Right lung (tissue), 5 donors: ENCODE data around the gene ST3GAL2. TPM values are rescaled to one million over a fixed set of nuclear protein-coding genes. Genes with fewer than 3 reads are reported as not detected.
"Not testable (repeated sequence)": the region's sequence is repeated elsewhere in the genome, so short reads cannot be mapped to it uniquely, and the experiment has no call there.

Source experiments
- DNase-seq, 2 donors: peaks; one replicate each; pipeline ENCODE4 v3.0.0-alpha.2; 2013
- polyA plus RNA-seq, 5 donors: library from polyadenylated mRNA; unstranded; fragments of 120-200 nt; gene quantifications; one replicate each; pipeline versions ENCODE4 v1.2.1 to v1.2.3, GENCODE V29; 2013; ENCODE audit warnings: inconsistent platforms in 1 of 5, low replicate concordance in 1 of 5; ENCODE audit not compliant: insufficient read length in 5 of 5, insufficient read depth in 1 of 5

Gene ST3GAL2
- polyA plus RNA-seq, 5 donors, result 26.3 to 48.1 (median 29.1) TPM

- no peak for DNase-seq
These were observed 89.1 kb downstream of the ST3GAL2 start for GRCh38 chr16:70349783-70350182.

- no peak for DNase-seq
These were observed 89.9 kb downstream of the ST3GAL2 start for GRCh38 chr16:70348991-70349390.

DNA sequence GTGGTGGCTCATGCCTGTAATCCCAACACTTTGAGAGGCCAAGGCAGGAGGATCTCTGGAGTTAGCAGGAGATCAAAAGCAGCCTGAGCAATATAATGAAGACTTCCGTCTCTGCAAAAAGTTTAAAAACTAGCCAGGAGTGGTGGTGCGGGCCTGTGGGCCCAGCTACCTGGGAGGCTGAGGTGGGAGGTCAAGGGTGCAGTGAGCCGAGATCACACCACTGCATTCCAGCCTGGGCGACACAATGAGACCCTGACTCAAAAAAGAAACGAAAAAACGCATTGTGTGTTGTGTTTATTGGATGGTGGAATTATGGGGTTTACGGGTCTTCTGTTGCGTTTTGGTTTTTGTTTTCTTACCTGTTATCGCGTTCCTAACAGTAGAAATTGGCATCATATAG, 93.1 kb downstream of the ST3GAL2 start:
- DNase-seq, result no peak

GRCh38 chr16:70342016-70342415, 96.9 kb downstream of the ST3GAL2 start:
- DNase-seq, result no peak

DNA sequence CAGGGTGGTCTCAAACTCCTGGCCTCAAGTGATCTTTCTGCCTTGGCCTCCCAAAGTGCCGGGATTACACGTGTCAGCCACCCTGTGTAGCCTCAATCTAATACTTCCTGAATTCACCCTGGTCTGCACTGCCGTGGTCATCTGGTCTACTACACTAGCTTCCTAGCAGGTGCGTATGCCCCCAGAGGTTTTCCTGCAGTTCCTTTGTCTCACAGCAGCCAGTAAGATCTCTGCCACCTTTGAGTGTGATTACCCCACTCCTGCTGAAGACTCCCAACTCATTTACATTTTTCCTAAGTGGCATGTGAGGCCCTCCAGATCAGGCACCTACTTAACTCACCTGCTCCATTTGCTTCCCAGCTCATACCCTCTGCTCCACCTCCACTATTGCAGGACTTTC, 97.3 kb downstream of the ST3GAL2 start:
- DNase-seq, result no peak

- no peak for DNase-seq
These were observed 101.1 kb downstream of the ST3GAL2 start for GRCh38 chr16:70337814-70338213.

DNA sequence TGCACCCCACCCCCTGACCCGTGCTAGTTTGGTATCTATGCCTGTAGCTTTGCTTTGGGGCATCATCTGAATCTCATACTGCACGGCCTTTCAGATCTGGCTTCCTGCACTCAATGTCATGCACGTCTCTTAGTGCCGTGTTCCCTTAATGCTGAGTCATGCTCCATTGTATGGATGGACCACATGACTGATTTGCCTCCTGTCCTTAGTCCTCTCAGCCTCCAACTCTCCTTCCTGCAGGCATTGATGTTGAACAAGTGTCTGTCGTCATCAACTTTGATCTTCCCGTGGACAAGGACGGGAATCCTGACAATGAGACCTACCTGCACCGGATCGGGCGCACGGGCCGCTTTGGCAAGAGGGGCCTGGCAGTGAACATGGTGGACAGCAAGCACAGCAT, 106.2 kb downstream of the ST3GAL2 start:
- DNase-seq, result not testable (repeated sequence)

DNA sequence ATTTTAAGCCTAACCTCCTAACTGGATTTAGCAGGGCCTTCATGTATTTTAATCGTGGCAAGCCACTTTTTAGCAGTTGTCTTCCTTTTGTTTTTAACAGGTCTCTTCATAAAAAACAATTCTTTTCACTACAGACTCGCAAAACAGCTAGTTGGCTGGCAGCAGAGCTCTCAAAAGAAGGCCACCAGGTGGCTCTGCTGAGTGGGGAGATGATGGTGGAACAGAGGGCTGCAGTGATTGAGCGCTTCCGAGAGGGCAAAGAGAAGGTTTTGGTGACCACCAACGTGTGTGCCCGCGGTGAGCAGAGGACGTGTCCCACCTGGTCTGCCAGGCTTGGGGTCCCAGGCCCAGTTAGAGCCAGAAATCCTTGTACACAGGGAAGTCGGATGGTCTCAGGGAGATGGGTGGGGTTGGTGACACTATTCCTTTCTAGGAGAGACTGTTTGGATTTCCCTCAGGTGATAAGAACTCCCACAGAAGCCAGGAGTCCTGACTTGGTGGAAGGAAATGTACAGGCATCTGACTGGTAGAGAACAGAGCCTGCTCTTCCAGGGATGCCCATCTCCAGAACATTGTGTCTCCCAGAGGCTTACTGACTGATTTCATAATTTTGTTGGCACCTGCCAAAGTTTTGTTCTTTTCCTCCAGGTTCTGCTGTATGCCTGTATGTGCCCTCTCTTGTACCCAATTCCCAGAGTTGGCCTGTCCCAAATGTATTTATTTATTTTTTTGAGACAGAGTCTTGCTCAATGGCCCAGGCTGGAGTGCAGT, 107.1 kb downstream of the ST3GAL2 start:
- no peak for DNase-seq

GRCh38 chr16:70331091-70331490, 107.8 kb downstream of the ST3GAL2 start:
- no peak for DNase-seq

Other genes with a start within 250 kb of the ST3GAL2 start
- gene EXOSC6, start 187.2 kb downstream of the ST3GAL2 start, polyA plus RNA-seq, result 10 to 100 TPM; 12.3 to 19.4 (median 17.3) TPM
- 10 to 100 TPM; 60.4 to 78.3 (median 69.5) TPM for gene AARS1, start 149.6 kb downstream of the ST3GAL2 start, polyA plus RNA-seq
- gene DDX19B, start 139.9 kb downstream of the ST3GAL2 start, polyA plus RNA-seq, result 10 to 100 TPM; 34.2 to 39.0 (median 35.7) TPM
- gene DDX19A, start 92.2 kb downstream of the ST3GAL2 start, polyA plus RNA-seq, result 10 to 100 TPM; 41.3 to 54.7 (median 49.3) TPM
- 10 to 100 TPM in 4 of 5 donors, 1 to 10 TPM in 1; 9.4 to 14.4 (median 13.4) TPM for gene FCSK, start 15.5 kb upstream of the ST3GAL2 start, polyA plus RNA-seq
- 10 to 100 TPM; 52.4 to 64.5 (median 58.5) TPM for gene COG4, start 84.5 kb upstream of the ST3GAL2 start, polyA plus RNA-seq
- gene SF3B3, start 84.7 kb upstream of the ST3GAL2 start, polyA plus RNA-seq, result 100 to 1,000 TPM; 334 to 387 (median 366) TPM
- under 1 TPM; 0.18 to 0.63 (median 0.45) TPM for gene IL34, start 207.5 kb upstream of the ST3GAL2 start, polyA plus RNA-seq
- 100 to 1,000 TPM in 2 of 5 donors, 10 to 100 TPM in 3; 65.1 to 126 (median 94.6) TPM for gene MTSS2, start 247.0 kb upstream of the ST3GAL2 start, polyA plus RNA-seq